Lower leg skin (tissue), 4 donors: Measurements from ENCODE around the gene FBLN1. TPM values are rescaled to one million over a fixed set of nuclear protein-coding genes. Genes with fewer than 3 reads are reported as not detected.

Experiments used
- DNase-seq, 2 donors: peaks; one replicate each; pipeline ENCODE4 v3.0.0-alpha.2; 2019; ENCODE audit warnings: low spot score in 2 of 2
- H3K4me3 ChIP-seq: fragments of 200-600 bp; sonication (generic); 2 replicates; pipeline ENCODE4 v1.5.1; 2017; ENCODE audit warnings: mild to moderate bottlenecking, low read depth; ENCODE audit not compliant: poor library complexity, severe bottlenecking
- CTCF ChIP-seq, 3 donors: fragments of 450-650 bp; IDR thresholded peaks; one replicate each; pipeline ENCODE4 v1.5.1; 2016; ENCODE audit warnings: antibody characterized with exemption in 3 of 3, mild to moderate bottlenecking in 3 of 3, moderate library complexity in 2 of 3
- POLR2A ChIP-seq, 2 donors: fragments of 450-650 bp; IDR thresholded peaks; one replicate each; pipeline ENCODE4 v1.6.1; 2016 to 2017; ENCODE audit warnings: antibody characterized with exemption in 2 of 2, mild to moderate bottlenecking in 1 of 2, moderate library complexity in 1 of 2
- WGBS, 2 donors: methylation state at CpG; one replicate each; pipeline ENCODE4 v1.1.5; 2018; 5-methylcytosine and 5-hydroxymethylcytosine counted together
- intact Hi-C: fragments of 100-400 bp; cut with DNase I; formaldehyde crosslinking; loops from one replicate; pipeline ENCODE4 v1.15.0; 2023; ENCODE audit warnings: low total_unique reads
- total RNA-seq, 4 donors: library from RNA; depleted of rRNA; stranded (reverse); fragments of >200 nt; gene quantifications; one replicate each; pipeline ENCODE4 v1.1.0, GENCODE V29; 2016

The FBLN1 gene
- total RNA-seq, 4 donors from 2014 or later: 114 to 414 (median 163) TPM

- H3K4me3 ChIP-seq: no peak overlapping the region
- DNase-seq: no peak
- TF ChIP-seq CTCF (IDR thresholded peaks at IDR 0.05): no peak
- no peak for TF ChIP-seq POLR2A (IDR thresholded peaks at IDR 0.05)
- 94% methylated on average over 44 of the region's 44 CpGs for WGBS, 2 donors
- intact Hi-C loops: no loop called here
These were observed 60.1 kb downstream of the FBLN1 start for GRCh38 chr22:45562537-45563361.

GRCh38 chr22:45563362-45564040 lies 60.8 kb downstream of the FBLN1 start:
- no peak overlapping the region for H3K4me3 ChIP-seq
- WGBS, 2 donors: 85 to 86% methylated on average over 19 to 20 of the region's 20 CpGs
- no peak for DNase-seq
- intact Hi-C loops: no loop called here
- TF ChIP-seq POLR2A (IDR thresholded peaks at IDR 0.05): no peak
- TF ChIP-seq CTCF (IDR thresholded peaks at IDR 0.05): no peak

DNA sequence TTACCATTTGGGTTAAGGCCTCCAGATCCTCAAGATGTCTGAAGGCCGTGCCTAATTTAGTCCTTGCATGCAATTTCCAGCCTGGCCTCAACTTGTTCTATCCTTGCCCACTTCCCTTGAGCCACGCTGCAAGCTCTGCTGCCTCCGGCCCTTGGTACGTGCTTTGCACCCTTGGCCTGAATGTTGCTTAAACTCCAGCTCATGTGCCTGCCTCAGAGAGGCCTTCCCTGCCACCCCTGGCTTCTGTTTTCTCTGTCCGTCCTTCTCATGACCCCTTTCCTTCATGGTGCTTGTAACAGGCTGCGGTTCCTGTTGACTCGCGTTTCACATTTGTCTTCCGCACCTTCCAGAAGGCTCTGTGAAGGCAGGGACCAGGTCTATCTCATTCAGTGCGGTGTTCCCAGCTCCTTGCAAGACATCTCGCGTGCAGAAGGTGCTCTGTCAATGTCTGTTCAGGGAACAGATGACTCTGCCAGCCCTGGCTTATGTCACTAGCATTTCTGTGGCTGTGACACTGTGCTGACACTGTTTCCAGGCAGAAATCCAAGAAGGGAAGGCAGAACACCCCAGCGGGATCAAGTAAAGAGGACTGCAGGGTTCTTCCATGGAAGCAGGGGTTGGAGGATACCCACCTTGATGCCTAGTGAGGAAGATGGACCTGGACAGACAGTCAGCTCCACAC lies 61.8 kb downstream of the FBLN1 start:
- TF ChIP-seq CTCF (IDR thresholded peaks at IDR 0.05) (no peak), POLR2A (IDR thresholded peaks at IDR 0.05) (no peak)
- intact Hi-C loops: no loop called here
- DNase-seq: no peak
- WGBS, 2 donors: 81 to 87% methylated on average over 13 of the region's 13 CpGs
- no peak overlapping the region for H3K4me3 ChIP-seq

DNA sequence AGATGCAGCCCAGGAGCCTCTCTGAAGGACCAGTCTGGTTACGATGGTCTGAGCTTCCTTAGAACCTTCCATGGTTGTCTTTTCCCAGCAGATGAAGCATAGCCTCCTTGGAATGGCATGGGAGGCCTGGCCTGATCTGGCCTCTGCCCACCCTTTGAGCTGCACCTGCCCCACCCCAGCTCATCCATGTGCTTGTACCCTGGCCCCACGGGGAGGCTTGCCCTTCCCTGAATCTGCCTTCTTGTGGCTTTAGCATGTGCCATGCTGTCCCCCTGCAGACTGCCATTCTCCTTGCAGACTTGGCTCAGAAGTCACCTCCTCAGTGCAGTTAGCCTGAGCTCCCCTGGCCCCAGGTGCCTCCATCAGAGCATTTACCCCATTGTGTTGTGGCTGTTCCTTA lies 62.5 kb downstream of the FBLN1 start:
- no peak overlapping the region for H3K4me3 ChIP-seq
- 88 to 92% methylated on average over 2 of the region's 2 CpGs for WGBS, 2 donors
- TF ChIP-seq POLR2A (IDR thresholded peaks at IDR 0.05): no peak
- TF ChIP-seq CTCF (IDR thresholded peaks at IDR 0.05): no peak
- DNase-seq: no peak
- intact Hi-C loops: no loop called here

DNA sequence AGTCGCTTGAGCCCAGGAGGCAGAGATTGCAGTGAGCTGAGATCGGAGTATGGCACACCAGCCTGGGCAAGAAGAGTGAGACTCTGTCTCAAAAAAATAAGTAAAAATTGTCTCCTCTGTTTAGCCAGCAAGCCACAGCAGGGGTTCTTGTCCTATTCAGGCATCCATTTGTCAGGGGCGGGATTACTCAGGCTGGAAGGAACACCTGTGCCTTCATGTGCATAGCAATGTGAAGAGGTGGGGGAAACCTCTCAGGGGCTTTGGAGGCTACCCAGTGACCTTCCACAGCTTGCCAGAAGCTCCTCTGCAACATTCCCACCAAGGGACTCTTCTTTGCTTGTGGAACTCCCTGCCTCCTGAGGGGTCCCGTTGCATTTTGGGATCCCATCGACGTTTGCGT lies 63.3 kb downstream of the FBLN1 start:
- no peak for DNase-seq
- intact Hi-C loops: no loop called here

More for the DNA sequence above, 63.3 kb downstream of the FBLN1 start:
- H3K4me3 ChIP-seq: no peak overlapping the region
- no peak for TF ChIP-seq CTCF (IDR thresholded peaks at IDR 0.05)
- TF ChIP-seq POLR2A (IDR thresholded peaks at IDR 0.05): no peak
- 89 to 90% methylated on average over 7 of the region's 7 CpGs for WGBS, 2 donors
